C4-2B (cell line): ENCODE measurements around the gene RGCC.

Source experiments
- H3K27ac ChIP-seq: fragments of 450-650 bp; 2 replicates; pipeline ENCODE4 v1.5.1; 2017
- ZFX ChIP-seq: fragments of 450-650 bp; IDR thresholded peaks from 2 replicates; pipeline ENCODE4 v1.6.1; 2017
- TF ChIP-seq, protein P1 (sequence below): fragments of 450-650 bp; conservative IDR thresholded peaks from 2 replicates; pipeline ENCODE4 v1.5.1; 2017; ENCODE audit warnings: mild to moderate bottlenecking

RGCC gene

DNA sequence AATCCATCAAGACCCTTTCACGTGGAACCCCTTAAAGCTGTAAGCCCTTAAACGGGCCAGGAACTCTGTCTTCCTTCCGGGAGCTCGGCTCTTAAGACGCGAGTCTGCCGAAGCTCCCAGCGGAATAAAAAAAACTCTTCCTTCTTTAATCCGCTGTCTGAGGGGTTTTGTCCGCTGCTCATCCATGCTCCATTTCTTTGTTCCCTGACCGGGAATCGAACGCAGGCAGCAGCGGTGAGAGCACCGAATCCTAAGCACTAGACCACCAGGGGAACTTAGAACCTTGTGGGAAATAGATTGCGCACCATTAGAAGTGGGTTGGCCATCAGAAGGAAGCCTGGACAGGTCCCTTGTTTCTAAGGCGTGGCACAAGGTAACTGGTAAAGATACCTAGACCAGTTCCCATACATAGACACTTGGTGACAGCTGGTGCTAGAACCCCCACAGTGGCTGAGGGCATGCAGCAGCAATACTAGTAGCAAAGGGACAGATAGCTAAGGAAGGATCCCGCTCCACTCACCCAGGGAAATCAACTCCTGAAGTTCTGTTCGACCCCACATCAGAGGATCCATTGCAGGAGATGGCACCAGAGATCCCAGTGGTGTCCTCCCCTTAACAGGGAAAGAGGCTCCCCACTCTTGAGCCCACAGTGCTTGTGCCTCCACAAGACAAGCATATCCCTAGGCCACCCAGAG, 1.5 kb upstream of the RGCC start:
- no peak overlapping the region for H3K27ac ChIP-seq
- TF ChIP-seq, protein P1, sequence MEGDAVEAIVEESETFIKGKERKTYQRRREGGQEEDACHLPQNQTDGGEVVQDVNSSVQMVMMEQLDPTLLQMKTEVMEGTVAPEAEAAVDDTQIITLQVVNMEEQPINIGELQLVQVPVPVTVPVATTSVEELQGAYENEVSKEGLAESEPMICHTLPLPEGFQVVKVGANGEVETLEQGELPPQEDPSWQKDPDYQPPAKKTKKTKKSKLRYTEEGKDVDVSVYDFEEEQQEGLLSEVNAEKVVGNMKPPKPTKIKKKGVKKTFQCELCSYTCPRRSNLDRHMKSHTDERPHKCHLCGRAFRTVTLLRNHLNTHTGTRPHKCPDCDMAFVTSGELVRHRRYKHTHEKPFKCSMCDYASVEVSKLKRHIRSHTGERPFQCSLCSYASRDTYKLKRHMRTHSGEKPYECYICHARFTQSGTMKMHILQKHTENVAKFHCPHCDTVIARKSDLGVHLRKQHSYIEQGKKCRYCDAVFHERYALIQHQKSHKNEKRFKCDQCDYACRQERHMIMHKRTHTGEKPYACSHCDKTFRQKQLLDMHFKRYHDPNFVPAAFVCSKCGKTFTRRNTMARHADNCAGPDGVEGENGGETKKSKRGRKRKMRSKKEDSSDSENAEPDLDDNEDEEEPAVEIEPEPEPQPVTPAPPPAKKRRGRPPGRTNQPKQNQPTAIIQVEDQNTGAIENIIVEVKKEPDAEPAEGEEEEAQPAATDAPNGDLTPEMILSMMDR = no peak
- no peak for TF ChIP-seq ZFX

DNA sequence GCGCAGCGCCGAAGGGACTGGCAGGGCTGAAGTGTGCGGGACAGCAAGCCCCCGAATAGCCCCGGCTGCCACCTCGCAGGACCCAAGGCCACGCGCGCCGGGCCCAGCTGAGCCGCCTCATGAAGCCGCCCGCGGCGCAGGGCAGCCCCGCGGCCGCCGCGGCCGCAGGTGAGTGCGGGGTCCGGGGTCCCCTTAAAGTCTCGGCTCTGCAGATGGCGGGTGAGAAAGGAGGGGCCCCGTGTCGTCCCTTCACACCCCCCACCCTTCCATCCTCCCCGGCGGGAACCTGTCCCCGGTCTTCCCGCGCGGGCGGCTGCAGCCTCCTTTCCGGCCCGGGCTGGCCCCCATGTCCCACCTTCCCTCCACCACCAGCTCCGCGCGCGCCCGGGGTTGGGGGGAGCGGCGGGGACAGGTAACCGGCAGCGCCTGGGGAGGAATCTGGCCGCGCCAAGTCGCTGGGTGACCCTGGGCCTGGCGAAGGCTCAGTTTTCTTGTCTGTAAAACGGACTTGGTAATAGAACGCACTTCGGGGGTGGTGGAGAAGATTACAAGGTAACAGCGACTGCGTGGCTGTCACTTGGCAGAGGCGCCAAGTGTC, 338 bp downstream of the RGCC start:
- no peak for TF ChIP-seq ZFX
- TF ChIP-seq, protein P1 = no peak
- H3K27ac ChIP-seq = peak overlapping the region; percentile 46; the same call in 1 of the 2 replicates

DNA sequence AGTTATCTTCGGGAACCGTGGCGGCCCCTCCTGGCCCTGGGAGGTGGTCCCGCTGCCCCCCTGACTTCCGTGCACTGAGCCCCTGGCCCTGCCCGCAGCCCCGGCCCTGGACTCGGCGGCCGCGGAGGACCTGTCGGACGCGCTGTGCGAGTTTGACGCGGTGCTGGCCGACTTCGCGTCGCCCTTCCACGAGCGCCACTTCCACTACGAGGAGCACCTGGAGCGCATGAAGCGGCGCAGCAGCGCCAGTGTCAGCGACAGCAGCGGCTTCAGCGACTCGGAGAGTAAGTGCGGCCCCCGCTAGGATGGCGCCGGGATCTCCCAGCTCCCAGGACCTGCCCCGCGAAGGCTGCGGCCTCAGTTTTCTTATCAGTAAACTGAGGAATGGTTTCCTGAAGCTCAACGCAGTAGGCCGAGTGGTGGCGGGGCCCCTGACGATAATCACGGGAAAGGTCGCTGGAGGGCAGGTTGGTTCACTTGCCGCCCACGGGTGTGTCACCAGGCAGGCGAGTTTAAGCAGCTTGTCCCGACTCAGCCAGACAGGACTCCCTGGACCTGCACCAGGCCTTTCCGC, 924 bp downstream of the RGCC start:
- TF ChIP-seq, protein P1 = no peak
- no peak for TF ChIP-seq ZFX
- H3K27ac ChIP-seq = no peak overlapping the region

DNA sequence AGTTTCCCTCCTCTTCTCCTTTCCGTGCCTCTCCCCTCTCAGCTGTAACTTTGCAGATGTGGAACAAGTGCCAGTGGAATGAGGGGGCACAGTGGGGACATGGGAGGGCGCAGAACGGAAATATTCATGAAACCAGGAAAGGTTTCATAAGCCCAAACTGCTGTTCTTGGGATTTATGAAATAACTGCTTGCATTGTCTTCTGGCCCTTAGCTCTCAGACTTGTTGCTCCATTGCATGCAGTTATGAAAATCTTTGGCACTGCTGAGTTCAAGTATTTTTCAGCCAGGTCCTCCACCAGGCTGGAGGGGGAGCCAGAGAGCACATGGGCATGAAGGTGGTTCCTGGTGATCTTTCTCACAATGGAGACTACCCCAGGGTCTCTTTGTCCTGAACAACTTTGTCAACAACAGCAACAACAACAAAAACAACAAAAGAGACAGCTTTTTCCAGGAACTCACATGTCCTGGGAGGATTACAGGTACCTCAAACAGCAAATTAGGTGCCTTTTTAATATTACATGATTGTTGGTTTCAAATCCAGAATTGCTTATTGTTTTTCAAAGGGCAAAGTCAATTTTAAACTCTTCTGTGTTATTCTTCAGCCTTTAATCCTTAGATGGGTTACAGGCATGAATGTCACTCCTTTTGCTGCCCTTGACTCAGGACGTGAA, 1.5 kb downstream of the RGCC start:
- TF ChIP-seq, protein P1 = peak; percentile 67
- TF ChIP-seq ZFX = no peak
- no peak overlapping the region for H3K27ac ChIP-seq

DNA sequence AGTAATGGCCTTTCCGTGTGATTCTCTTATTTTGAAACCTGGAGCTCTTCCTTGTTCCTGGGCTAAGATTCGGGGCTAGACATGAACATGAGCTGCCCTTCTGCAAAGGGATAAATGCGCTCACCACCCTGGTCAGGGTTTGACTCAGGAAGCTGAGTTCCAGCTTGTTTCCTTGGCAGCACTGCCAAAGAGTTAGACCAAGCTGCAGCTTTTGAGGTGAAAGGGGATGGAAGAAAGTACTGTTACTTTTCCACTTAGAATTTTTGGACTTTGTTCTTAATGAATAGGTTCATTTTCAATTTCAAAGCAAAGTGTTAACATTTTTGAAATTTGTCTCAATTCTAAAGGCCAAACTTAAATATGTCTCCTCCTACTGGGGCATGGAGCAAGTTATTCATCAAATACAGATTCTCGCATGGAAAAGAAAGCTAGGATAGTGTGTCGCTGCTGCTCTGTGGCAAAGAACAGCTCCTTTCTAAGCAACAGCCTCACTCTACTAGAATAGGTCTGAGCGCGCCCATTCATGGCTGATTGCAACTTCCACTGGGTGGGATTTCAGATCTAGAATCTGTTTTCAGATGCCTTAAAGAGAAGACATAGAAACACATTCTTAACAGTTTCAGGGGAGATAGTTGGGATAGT, 2.2 kb downstream of the RGCC start:
- TF ChIP-seq, protein P1 = no peak
- TF ChIP-seq ZFX = no peak
- no peak overlapping the region for H3K27ac ChIP-seq

DNA sequence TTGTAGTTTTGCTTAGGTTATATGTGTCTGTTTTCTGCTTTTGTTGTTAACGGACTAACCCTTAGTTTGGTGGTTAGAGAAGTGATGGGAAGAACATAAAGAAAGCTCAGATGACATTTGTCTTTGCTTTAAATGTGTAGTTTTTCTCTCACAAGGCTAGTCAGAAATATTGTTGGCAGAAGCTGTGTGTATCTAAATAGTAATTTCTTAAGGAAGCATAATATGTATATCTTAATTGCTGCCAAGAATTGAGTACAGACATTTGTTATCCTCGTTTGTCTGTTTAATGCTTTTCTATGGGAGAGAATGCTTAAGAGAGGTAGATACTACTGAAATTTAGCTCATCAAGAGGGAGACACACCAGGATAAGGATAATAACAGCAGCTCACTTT, 2.7 kb downstream of the RGCC start:
- no peak overlapping the region for H3K27ac ChIP-seq
- TF ChIP-seq, protein P1 = no peak
- no peak for TF ChIP-seq ZFX
